ENCODE measurements around the gene NPAS2.

- TF ChIP-seq, protein P1, sequence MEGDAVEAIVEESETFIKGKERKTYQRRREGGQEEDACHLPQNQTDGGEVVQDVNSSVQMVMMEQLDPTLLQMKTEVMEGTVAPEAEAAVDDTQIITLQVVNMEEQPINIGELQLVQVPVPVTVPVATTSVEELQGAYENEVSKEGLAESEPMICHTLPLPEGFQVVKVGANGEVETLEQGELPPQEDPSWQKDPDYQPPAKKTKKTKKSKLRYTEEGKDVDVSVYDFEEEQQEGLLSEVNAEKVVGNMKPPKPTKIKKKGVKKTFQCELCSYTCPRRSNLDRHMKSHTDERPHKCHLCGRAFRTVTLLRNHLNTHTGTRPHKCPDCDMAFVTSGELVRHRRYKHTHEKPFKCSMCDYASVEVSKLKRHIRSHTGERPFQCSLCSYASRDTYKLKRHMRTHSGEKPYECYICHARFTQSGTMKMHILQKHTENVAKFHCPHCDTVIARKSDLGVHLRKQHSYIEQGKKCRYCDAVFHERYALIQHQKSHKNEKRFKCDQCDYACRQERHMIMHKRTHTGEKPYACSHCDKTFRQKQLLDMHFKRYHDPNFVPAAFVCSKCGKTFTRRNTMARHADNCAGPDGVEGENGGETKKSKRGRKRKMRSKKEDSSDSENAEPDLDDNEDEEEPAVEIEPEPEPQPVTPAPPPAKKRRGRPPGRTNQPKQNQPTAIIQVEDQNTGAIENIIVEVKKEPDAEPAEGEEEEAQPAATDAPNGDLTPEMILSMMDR (optimal IDR thresholded peaks at IDR 0.05 in 1 of 3, IDR thresholded peaks at IDR 0.05 in 1 of 3, conservative IDR thresholded peaks at IDR 0.05 in 1 of 3; ENCODE audit: extremely low read depth in 1 of 3, insufficient read depth in 2 of 3, low read length in 3 of 3), result no peak
- TF ChIP-seq EZH2 (IDR thresholded peaks at IDR 0.05; ENCODE audit: low read length), result no peak
Observed at GRCh38 chr2:101014264-101014857, 194.4 kb downstream of the NPAS2 start.

Data from keratinocyte (primary cell).